WTC11 (cell line): ENCODE measurements around the gene COX8C. TPM values are rescaled to one million over a fixed set of nuclear protein-coding genes. Genes with fewer than 3 reads are reported as not detected.

Experiments used
- ATAC-seq: fragments of 200-7000 bp; cut with Tn5 transposase; 2 replicates; pipeline ENCODE4 v1.10.0; 2021; ENCODE audit warnings: mild to moderate bottlenecking, moderate library complexity
- CTCF ChIA-PET: fragments of 300-600 bp; sonication (Branson Sonifier 250); formaldehyde crosslinking; loops from one replicate; lab custom pipeline; 2021; ENCODE audit warnings: antibody characterized with exemption; lab: Charles Lee
- POLR2A ChIA-PET: fragments of 350-600 bp; sonication (Branson Sonifier 250); formaldehyde crosslinking; loops from one replicate; lab custom pipeline; 2021; ENCODE audit warnings: antibody characterized with exemption; lab: Charles Lee
- DNase-seq: peaks from one replicate; pipeline ENCODE4 v3.0.0; 2021; ENCODE audit warnings: low spot score
- H3K27ac Mint-ChIP-seq: 2 replicates; pipeline ENCODE4 v1.8.0; 2021; ENCODE audit warnings: mixed read lengths
- H3K27me3 Mint-ChIP-seq: 2 replicates; pipeline ENCODE4 v1.8.0; 2021; ENCODE audit warnings: low read depth, mild to moderate bottlenecking, moderate library complexity, mixed read lengths
- H3K36me3 Mint-ChIP-seq: 2 replicates; pipeline ENCODE4 v1.8.0; 2021; ENCODE audit warnings: mixed read lengths
- H3K4me1 Mint-ChIP-seq: 2 replicates; pipeline ENCODE4 v1.8.0; 2022; ENCODE audit warnings: mixed read lengths
- H3K4me3 Mint-ChIP-seq: 2 replicates; pipeline ENCODE4 v1.8.0; 2021; ENCODE audit warnings: mild to moderate bottlenecking, moderate library complexity, mixed read lengths
- H3K9me3 Mint-ChIP-seq: 2 replicates; pipeline ENCODE4 v1.8.0; 2021; ENCODE audit warnings: mixed read lengths
- ATF1 ChIP-seq: sonication (generic); formaldehyde crosslinking; IDR thresholded peaks from 2 replicates; pipeline ENCODE4 v1.8.1; 2023; ENCODE audit warnings: mild to moderate bottlenecking, moderate library complexity, missing genetic modification reagents
- FOXK1 ChIP-seq: sonication (generic); formaldehyde crosslinking; IDR thresholded peaks from 2 replicates; pipeline ENCODE4 v1.8.0; 2022; ENCODE audit warnings: mild to moderate bottlenecking, moderate library complexity, missing genetic modification reagents
- GTF2I ChIP-seq: fragments of 250-450 bp; sonication (Bioruptor Pico); conservative IDR thresholded peaks from 2 replicates; pipeline ENCODE4 v1.4.0; 2021; ENCODE audit warnings: mild to moderate bottlenecking
- IRF2 ChIP-seq: sonication (generic); formaldehyde crosslinking; IDR thresholded peaks from 2 replicates; pipeline ENCODE4 v1.8.0; 2022; ENCODE audit warnings: low read depth, missing genetic modification reagents, borderline replicate concordance
- MYBL2 ChIP-seq: sonication (generic); formaldehyde crosslinking; IDR thresholded peaks from 2 replicates; pipeline ENCODE4 v1.8.1; 2023; ENCODE audit warnings: mild to moderate bottlenecking, moderate library complexity, missing genetic modification reagents
- NR3C1 ChIP-seq: sonication (generic); formaldehyde crosslinking; conservative IDR thresholded peaks from 2 replicates; pipeline ENCODE4 v1.8.1; 2023; ENCODE audit warnings: low read depth, mild to moderate bottlenecking, missing genetic modification reagents
- PRRX2 ChIP-seq: fragments of 250-450 bp; sonication (Bioruptor Pico); IDR thresholded peaks from 2 replicates; pipeline ENCODE4 v1.8.0; 2021; ENCODE audit warnings: mild to moderate bottlenecking
- TCF7 ChIP-seq: sonication (generic); formaldehyde crosslinking; IDR thresholded peaks from 2 replicates; pipeline ENCODE4 v1.8.0; 2022; ENCODE audit warnings: mild to moderate bottlenecking, low read depth, missing genetic modification reagents, moderate library complexity
- TP53 ChIP-seq: sonication (generic); formaldehyde crosslinking; IDR thresholded peaks from 2 replicates; pipeline ENCODE4 v1.8.1; 2023; ENCODE audit warnings: mild to moderate bottlenecking, missing genetic modification reagents
- ZNF121 ChIP-seq: sonication (generic); formaldehyde crosslinking; IDR thresholded peaks from 2 replicates; pipeline ENCODE4 v1.8.0; 2023; ENCODE audit warnings: missing genetic modification reagents
- ZNF138 ChIP-seq: sonication (generic); formaldehyde crosslinking; conservative IDR thresholded peaks from 2 replicates; pipeline ENCODE4 v1.8.1; 2022; ENCODE audit warnings: mild to moderate bottlenecking, moderate library complexity, missing genetic modification reagents
- ZNF263 ChIP-seq: sonication (generic); formaldehyde crosslinking; IDR thresholded peaks from 2 replicates; pipeline ENCODE4 v1.8.1; 2022; ENCODE audit warnings: low read depth, mild to moderate bottlenecking, moderate library complexity, missing genetic modification reagents
- total RNA-seq: library from RNA; stranded (reverse); gene quantifications from 3 replicates; pipeline ENCODE4 v1.2.3, GENCODE V29; 2021
- TF ChIP-seq, protein P1 (sequence below): sonication (generic); formaldehyde crosslinking; conservative IDR thresholded peaks from 2 replicates; pipeline ENCODE4 v1.8.1; 2023; ENCODE audit warnings: mild to moderate bottlenecking, low read depth, missing genetic modification reagents, moderate library complexity
- TF ChIP-seq, protein P2 (sequence below): sonication (generic); formaldehyde crosslinking; IDR thresholded peaks from 2 replicates; pipeline ENCODE4 v1.8.0; 2023; ENCODE audit warnings: missing genetic modification reagents
- TF ChIP-seq, protein P3 (sequence below): sonication (generic); formaldehyde crosslinking; IDR thresholded peaks from 2 replicates; pipeline ENCODE4 v1.8.1; 2023; ENCODE audit warnings: mild to moderate bottlenecking, missing genetic modification reagents, borderline replicate concordance

The COX8C gene
- total RNA-seq, 1 experiment from 2014 or later = not detected

DNA sequence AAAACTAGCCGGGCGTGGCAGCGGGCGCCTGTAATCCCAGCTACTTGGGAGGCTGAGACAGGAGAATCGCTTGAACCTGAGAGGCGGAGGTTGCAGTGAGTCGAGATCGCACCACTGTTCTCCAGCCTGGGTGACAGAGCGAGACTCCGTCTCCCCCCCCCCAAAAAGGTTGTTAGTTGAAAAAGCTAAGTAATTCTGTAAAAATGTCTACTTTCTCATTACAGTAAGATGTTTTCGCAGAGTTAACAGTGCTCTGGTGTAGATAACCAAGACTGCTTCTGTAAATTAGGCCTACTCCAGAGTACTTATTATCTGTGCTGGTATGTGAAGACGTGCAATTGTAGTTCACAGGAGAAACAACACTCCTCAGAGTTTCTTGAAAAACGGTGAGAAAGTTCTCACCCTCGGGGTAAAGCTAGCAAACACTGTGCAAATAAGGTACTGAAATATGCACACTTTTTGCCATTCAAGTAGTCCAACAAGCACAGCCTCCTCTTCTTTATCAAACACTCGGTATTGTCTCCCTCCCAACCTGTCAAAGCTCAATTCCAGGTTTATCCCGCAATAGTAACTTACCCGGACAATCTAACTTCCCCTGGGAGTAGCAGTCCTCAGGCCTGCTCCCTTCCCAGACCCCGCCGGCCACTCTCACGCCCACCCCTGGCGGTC, 15.1 kb upstream of the COX8C start:
- peaks cover 43% of the 10 kb centered on the region for H3K4me1 Mint-ChIP-seq
- H3K9me3 Mint-ChIP-seq = peaks cover 6% of the 10 kb centered on the region
- ATAC-seq (no peak), DNase-seq (no peak)
- H3K27ac Mint-ChIP-seq = peak overlapping the region; percentile 87
- ChIA-PET CTCF (interaction anchor here (0.5 to 1.0 kb wide), 3 partner anchors 124 to 617 kb away, joined by 3 to 5 read pairs (median 4); partner anchors contain the start of gene UBR7), POLR2A (interaction anchor here (0.5 kb wide), 1 partner anchor 226 kb away, joined by 3 read pairs; no protein-coding TSS in a partner anchor)
- H3K4me3 Mint-ChIP-seq = peak overlapping the region; percentile 89
- H3K27me3 Mint-ChIP-seq = no peaks in the 10 kb centered on the region
- TF ChIP-seq ATF1 (CRISPR knock-in tag) (no peak), TP53 (CRISPR knock-in tag) (no peak), ZNF121 (CRISPR knock-in tag) (no peak), GTF2I (CRISPR knock-in tag) (no peak), IRF2 (no peak), MYBL2 (CRISPR knock-in tag) (no peak), ZNF263 (CRISPR knock-in tag) (no peak)
- TF ChIP-seq, protein P1, sequence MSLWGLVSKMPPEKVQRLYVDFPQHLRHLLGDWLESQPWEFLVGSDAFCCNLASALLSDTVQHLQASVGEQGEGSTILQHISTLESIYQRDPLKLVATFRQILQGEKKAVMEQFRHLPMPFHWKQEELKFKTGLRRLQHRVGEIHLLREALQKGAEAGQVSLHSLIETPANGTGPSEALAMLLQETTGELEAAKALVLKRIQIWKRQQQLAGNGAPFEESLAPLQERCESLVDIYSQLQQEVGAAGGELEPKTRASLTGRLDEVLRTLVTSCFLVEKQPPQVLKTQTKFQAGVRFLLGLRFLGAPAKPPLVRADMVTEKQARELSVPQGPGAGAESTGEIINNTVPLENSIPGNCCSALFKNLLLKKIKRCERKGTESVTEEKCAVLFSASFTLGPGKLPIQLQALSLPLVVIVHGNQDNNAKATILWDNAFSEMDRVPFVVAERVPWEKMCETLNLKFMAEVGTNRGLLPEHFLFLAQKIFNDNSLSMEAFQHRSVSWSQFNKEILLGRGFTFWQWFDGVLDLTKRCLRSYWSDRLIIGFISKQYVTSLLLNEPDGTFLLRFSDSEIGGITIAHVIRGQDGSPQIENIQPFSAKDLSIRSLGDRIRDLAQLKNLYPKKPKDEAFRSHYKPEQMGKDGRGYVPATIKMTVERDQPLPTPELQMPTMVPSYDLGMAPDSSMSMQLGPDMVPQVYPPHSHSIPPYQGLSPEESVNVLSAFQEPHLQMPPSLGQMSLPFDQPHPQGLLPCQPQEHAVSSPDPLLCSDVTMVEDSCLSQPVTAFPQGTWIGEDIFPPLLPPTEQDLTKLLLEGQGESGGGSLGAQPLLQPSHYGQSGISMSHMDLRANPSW (CRISPR knock-in tag) = no peak
- TF ChIP-seq, protein P2, sequence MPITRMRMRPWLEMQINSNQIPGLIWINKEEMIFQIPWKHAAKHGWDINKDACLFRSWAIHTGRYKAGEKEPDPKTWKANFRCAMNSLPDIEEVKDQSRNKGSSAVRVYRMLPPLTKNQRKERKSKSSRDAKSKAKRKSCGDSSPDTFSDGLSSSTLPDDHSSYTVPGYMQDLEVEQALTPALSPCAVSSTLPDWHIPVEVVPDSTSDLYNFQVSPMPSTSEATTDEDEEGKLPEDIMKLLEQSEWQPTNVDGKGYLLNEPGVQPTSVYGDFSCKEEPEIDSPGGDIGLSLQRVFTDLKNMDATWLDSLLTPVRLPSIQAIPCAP (CRISPR knock-in tag) = no peak
- H3K36me3 Mint-ChIP-seq = peaks cover 14% of the 10 kb centered on the region

DNA sequence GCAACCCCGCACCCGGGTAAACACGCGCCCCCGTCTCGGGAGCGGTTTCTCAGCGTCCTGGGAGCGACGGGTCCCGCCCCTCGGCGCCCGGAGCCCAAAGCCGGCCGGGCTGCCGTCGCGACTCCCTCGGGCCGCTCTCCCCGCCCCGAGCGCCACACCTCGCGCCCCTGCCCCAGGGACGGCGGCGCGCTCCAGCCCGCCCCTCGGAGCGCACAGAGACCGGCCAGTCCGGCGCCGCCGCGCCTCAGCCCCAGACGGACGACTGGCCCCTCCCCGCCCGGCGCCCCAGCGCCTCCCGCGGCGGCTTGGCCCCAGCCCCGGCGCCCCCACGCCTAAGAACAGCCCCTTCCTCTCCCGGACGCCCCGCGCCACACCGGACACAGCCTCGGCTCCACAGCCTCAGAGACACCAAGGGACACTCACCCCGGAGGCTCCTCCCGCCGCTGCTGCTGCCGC, 14.6 kb upstream of the COX8C start:
- CTCF ChIA-PET = interaction anchor here (0.5 kb wide), 2 partner anchors 134 to 617 kb away, joined by 3 to 4 read pairs; no protein-coding TSS in a partner anchor

More for the DNA sequence above, 14.6 kb upstream of the COX8C start:
- Mint-ChIP-seq H3K27me3 (no peaks in the 10 kb centered on the region), H3K4me3 (peak overlapping the region; percentile 89), H3K27ac (no peak overlapping the region), H3K9me3 (peaks cover 12% of the 10 kb centered on the region), H3K36me3 (peaks cover 20% of the 10 kb centered on the region), H3K4me1 (peaks cover 43% of the 10 kb centered on the region)
- POLR2A ChIA-PET = interaction anchor here (0.5 kb wide), 1 partner anchor 226 kb away, joined by 3 read pairs; no protein-coding TSS in a partner anchor
- ATAC-seq (peak; percentile 81), DNase-seq (peak; percentile 71)
- TF ChIP-seq, protein P3, sequence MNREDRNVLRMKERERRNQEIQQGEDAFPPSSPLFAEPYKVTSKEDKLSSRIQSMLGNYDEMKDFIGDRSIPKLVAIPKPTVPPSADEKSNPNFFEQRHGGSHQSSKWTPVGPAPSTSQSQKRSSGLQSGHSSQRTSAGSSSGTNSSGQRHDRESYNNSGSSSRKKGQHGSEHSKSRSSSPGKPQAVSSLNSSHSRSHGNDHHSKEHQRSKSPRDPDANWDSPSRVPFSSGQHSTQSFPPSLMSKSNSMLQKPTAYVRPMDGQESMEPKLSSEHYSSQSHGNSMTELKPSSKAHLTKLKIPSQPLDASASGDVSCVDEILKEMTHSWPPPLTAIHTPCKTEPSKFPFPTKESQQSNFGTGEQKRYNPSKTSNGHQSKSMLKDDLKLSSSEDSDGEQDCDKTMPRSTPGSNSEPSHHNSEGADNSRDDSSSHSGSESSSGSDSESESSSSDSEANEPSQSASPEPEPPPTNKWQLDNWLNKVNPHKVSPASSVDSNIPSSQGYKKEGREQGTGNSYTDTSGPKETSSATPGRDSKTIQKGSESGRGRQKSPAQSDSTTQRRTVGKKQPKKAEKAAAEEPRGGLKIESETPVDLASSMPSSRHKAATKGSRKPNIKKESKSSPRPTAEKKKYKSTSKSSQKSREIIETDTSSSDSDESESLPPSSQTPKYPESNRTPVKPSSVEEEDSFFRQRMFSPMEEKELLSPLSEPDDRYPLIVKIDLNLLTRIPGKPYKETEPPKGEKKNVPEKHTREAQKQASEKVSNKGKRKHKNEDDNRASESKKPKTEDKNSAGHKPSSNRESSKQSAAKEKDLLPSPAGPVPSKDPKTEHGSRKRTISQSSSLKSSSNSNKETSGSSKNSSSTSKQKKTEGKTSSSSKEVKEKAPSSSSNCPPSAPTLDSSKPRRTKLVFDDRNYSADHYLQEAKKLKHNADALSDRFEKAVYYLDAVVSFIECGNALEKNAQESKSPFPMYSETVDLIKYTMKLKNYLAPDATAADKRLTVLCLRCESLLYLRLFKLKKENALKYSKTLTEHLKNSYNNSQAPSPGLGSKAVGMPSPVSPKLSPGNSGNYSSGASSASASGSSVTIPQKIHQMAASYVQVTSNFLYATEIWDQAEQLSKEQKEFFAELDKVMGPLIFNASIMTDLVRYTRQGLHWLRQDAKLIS (CRISPR knock-in tag) = no peak
- TF ChIP-seq FOXK1 (CRISPR knock-in tag) (0 out of 2 replicates have a peak, but pooled peaks have one; percentile 14), ZNF138 (CRISPR knock-in tag) (no peak), TCF7 (CRISPR knock-in tag) (0 out of 2 replicates have a peak, but pooled peaks have one; percentile 31), PRRX2 (CRISPR knock-in tag) (no peak), TP53 (CRISPR knock-in tag) (0 out of 2 replicates have a peak, but pooled peaks have one; percentile 51), NR3C1 (CRISPR knock-in tag) (0 out of 2 replicates have a peak, but pooled peaks have one; percentile 14)
